ENCODE measurements around the gene SIGLEC12.
"Not testable (repeated sequence)": the region's sequence is repeated elsewhere in the genome, so short reads cannot be mapped to it uniquely, and the experiment has no call there.

SIGLEC12 gene

DNA sequence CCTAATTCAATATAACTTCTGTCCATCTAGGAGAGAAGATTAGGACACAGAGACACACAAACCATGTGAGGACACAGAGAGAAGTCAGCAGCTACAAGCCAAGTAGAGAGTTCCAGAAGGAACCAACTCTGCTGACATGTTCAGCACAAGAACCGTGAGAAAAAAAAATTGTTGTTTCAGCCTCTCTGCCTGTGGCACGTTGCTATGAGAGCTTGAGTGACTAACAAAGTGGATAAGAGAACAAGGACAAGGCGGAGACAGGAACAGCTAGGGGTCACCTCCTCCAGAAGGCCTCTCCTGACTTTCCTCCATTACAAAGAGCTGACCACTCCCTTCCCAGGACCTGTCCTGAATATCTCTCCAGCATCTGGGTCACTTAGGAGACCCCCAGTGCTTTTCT lies 5.6 kb upstream of the SIGLEC12 start:
- TF ChIP-seq, protein P1, sequence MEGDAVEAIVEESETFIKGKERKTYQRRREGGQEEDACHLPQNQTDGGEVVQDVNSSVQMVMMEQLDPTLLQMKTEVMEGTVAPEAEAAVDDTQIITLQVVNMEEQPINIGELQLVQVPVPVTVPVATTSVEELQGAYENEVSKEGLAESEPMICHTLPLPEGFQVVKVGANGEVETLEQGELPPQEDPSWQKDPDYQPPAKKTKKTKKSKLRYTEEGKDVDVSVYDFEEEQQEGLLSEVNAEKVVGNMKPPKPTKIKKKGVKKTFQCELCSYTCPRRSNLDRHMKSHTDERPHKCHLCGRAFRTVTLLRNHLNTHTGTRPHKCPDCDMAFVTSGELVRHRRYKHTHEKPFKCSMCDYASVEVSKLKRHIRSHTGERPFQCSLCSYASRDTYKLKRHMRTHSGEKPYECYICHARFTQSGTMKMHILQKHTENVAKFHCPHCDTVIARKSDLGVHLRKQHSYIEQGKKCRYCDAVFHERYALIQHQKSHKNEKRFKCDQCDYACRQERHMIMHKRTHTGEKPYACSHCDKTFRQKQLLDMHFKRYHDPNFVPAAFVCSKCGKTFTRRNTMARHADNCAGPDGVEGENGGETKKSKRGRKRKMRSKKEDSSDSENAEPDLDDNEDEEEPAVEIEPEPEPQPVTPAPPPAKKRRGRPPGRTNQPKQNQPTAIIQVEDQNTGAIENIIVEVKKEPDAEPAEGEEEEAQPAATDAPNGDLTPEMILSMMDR (conservative IDR thresholded peaks at IDR 0.05): no peak
- H3K27ac ChIP-seq: no peak overlapping the region

DNA sequence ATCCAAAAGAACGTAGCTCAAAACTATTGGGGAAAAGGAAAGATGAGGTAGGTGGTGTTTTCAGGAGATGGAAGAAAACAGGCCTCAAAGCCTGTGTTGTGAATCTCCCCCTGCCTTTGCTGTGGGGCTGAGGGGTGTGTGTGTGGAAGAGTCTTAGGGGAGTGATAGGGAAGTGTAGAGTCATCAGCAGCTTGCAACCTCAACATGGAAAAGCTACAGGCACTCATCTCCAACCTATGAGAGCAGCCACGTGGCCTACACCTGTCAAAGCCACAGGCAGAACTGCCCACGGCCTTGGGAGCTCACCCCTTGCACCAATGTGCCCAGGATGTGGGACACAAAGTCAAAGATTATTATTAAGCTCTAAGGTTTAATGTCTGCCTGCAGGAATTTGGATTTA lies 4.3 kb upstream of the SIGLEC12 start:
- TF ChIP-seq, protein P1 (conservative IDR thresholded peaks at IDR 0.05): no peak
- H3K27ac ChIP-seq: no peak overlapping the region

DNA sequence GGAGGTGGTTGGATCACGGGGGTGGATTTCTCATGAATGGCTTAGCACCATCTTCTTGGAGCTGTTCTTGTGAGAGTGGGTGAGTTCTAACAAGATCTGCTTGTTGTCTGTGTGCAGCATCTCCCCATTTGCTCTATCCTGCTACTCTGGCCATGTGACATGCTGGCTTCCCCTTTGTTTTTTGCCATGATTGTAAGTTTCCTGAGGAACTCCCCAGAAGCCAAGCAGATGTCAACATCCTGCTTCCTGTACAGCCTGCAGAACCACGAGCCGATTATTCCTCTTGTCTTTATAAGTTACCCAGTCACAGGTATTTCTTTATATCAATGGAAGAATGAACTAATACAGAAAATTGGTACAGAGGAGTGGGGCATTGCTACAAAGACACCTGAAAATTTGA lies 2.3 kb upstream of the SIGLEC12 start:
- TF ChIP-seq, protein P1 (conservative IDR thresholded peaks at IDR 0.05): no peak
- H3K27ac ChIP-seq: no peak overlapping the region

DNA sequence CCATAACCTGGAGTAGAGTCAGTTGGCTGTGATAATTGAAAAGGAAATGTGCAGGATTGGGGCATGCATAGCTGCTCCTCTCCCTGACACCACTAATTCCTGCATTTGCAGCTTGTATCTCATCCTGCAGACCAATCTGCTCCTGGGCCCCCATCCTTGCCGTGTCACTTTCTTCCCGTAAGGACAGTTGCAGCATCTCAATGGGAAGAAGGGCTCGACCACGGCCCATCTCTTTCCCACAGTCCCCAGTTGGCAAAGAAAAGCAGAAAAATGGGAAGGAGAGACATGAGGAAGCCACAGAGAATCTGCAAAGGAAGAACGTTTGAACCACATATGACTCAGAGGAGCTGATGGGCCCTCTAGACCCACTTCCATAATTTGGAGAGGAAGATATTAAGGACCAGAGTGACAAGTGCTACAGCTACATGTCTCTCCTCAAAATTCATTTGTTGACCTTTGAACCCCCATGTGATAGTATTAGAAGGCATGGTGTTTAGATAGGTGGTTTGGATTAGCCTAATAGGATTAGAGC lies 1.8 kb upstream of the SIGLEC12 start:
- TF ChIP-seq, protein P1 (conservative IDR thresholded peaks at IDR 0.05): no peak
- H3K27ac ChIP-seq: no peak overlapping the region

DNA sequence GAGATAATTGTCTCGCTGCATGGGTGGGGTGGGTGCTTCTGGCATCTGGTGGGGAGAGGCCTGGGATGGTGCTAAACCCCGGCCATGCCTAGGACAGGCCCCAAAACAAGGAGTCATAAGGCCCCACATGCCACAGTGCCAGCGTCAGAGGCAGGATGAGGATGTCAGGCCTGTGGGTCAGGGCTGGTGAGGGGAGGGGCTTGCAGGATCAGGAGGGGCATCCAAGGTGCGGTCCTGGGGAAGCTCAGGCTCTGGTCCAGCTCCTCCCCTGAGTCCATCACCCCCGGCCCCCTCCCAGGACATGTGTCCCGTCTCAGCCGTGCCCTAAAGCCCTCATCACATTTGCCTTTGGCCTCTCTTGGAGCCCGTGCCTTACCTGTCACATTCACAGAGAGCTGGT lies 669 bp downstream of the SIGLEC12 start:
- not testable (repeated sequence) for H3K27ac ChIP-seq

DNA sequence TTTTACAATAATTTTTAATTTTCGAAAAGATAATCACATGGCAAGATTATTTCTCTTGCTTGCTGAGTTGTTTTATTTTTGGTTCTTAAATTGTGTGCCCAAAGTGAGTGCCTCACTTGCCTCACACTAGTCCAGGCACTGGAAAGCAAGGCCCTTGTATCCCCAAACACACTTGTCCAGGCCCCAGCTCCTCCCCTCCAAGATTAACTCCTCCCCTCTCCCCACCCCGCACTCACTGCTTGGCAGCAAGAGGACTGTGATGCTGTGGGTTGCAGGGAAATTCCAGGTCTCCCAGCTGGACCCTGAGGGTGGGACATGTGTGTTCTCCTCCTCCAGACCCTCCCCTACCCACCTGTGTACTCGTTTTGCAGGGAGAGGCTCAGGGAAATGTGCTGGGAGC lies 3.9 kb downstream of the SIGLEC12 start:
- TF ChIP-seq, protein P1 (conservative IDR thresholded peaks at IDR 0.05): no peak

DNA sequence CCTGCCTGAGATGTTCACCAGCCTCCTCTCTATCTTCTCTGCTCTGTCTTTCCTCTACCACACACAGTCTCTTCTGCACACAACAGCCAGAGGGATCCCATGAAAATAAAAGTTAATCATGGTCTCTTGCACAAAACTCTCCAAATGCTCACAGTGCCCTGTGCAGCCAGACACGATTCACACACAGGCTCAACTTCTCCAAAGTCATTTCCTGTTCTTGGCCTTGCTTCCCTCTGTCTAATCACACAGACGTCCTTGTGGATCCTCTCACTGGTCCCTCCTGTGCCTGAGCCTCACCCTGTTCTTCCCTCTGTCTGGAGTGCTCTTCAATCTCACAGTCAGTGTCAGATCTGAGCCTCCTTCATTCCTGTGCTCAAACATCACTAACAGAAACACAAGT lies 7.8 kb downstream of the SIGLEC12 start:
- no peak overlapping the region for H3K27ac ChIP-seq
- TF ChIP-seq, protein P1 (conservative IDR thresholded peaks at IDR 0.05): no peak

More for the DNA sequence above, 3.9 kb downstream of the SIGLEC12 start:
- H3K27ac ChIP-seq: no peak overlapping the region

DNA sequence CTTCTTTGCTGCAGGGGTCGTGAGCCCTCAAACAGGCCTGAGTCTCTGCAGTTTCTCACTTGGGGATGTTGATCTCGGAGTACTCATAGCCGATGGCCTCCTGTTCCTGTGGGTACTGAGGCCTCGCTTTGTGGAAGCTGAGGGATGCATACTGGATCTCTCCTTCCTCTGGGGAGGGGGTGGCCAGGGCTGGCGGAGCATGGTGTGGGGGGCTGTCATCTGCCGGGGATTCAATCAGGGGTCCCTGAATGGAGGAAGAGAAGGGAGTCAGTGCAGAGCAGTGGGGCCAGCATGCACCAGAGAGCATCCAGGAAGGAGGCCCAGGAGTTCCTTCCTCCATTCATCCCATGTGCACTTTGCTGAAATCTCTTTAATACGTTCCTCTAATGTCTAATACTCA lies 10.0 kb downstream of the SIGLEC12 start:
- TF ChIP-seq, protein P1 (conservative IDR thresholded peaks at IDR 0.05): no peak
- H3K27ac ChIP-seq: no peak overlapping the region

All from VCaP (cell line).